T47D (cell line): ENCODE measurements around the gene BNC2.

Experiments used
- DNase-seq, 2 experiments: peaks; one replicate each; pipeline versions ENCODE4 v3.0.0 to v3.0.0-alpha.2; 2011 to 2012; ENCODE audit warnings: low read depth in 1 of 2, low spot score in 1 of 2
- JUND ChIP-seq: IDR thresholded peaks from 2 replicates; pipeline ENCODE4 v1.6.1; 2012; ENCODE audit warnings: low read depth
- in situ Hi-C: cut with HindIII; loops from 2 replicates; pipeline ENCODE4 v1.10.0; 2016; ENCODE audit warnings: low sequenced_read_pairs, low pct_unique_long_range_greater_than_20kb

Gene BNC2

GRCh38 chr9:16654596-16655126 lies 215.8 kb downstream of the BNC2 start:
- in situ Hi-C loops, result no loop called here
- no peak for DNase-seq
- TF ChIP-seq JUND, result no peak

GRCh38 chr9:16653491-16654399 lies 216.7 kb downstream of the BNC2 start:
- no peak for TF ChIP-seq JUND
- in situ Hi-C loops, result no loop called here
- peak in 1 of 2 experiments; percentile 2 for DNase-seq

- no peak for TF ChIP-seq JUND
- DNase-seq, result no peak
These were observed 217.9 kb downstream of the BNC2 start for GRCh38 chr9:16652582-16652981.

GRCh38 chr9:16651446-16651964 lies 219.0 kb downstream of the BNC2 start:
- in situ Hi-C loops, result no loop called here
- DNase-seq, result no peak
- no peak for TF ChIP-seq JUND

More at GRCh38 chr9:16652582-16652981, 217.9 kb downstream of the BNC2 start:
- in situ Hi-C loops, result no loop called here

GRCh38 chr9:16645970-16646369 lies 224.5 kb downstream of the BNC2 start:
- in situ Hi-C loops, result no loop called here
- DNase-seq, result no peak
- TF ChIP-seq JUND, result no peak

GRCh38 chr9:16642421-16643109 lies 227.9 kb downstream of the BNC2 start:
- in situ Hi-C loops, result no loop called here
- DNase-seq, result no peak
- no peak for TF ChIP-seq JUND

GRCh38 chr9:16640649-16641048 lies 229.8 kb downstream of the BNC2 start:
- peak in 1 of 2 experiments; percentile 4 for DNase-seq
- in situ Hi-C loops, result no loop called here
- no peak for TF ChIP-seq JUND

GRCh38 chr9:16639644-16640043 lies 230.8 kb downstream of the BNC2 start:
- in situ Hi-C loops, result no loop called here
- no peak for DNase-seq
- no peak for TF ChIP-seq JUND

- in situ Hi-C loops, result no loop called here
- no peak for DNase-seq
- TF ChIP-seq JUND, result no peak
These were observed 232.6 kb downstream of the BNC2 start for GRCh38 chr9:16637911-16638310.

- in situ Hi-C loops, result no loop called here
- TF ChIP-seq JUND, result no peak
- DNase-seq, result no peak
These were observed 233.3 kb downstream of the BNC2 start for GRCh38 chr9:16637218-16637617.

- DNase-seq, result no peak
- in situ Hi-C loops, result no loop called here
- no peak for TF ChIP-seq JUND
These were observed 236.7 kb downstream of the BNC2 start for GRCh38 chr9:16633794-16634193.

- in situ Hi-C loops, result no loop called here
These were observed 242.1 kb downstream of the BNC2 start for GRCh38 chr9:16628413-16628812.

GRCh38 chr9:16627967-16628366 lies 242.5 kb downstream of the BNC2 start:
- no peak for TF ChIP-seq JUND
- in situ Hi-C loops, result no loop called here
- DNase-seq, result no peak

More at GRCh38 chr9:16628413-16628812, 242.1 kb downstream of the BNC2 start:
- no peak for DNase-seq
- TF ChIP-seq JUND, result no peak
